GM23338 (cell line): Measurements from ENCODE around the gene COL20A1. TPM values are rescaled to one million over a fixed set of nuclear protein-coding genes. Genes with fewer than 3 reads are reported as not detected.

Experiments used
- ATAC-seq: fragments of 200-7000 bp; cut with Tn5 transposase; 3 replicates; pipeline ENCODE4 v1.9.1; 2020
- DNase-seq: peaks from one replicate; pipeline ENCODE4 v3.0.0-alpha.2; 2015; ENCODE audit warnings: low spot score
- H2AFZ ChIP-seq: fragments of 200-600 bp; sonication (generic); 2 replicates; pipeline ENCODE4 v1.8.0; 2016; ENCODE audit warnings: antibody characterized with exemption, mild to moderate bottlenecking, moderate library complexity
- H3F3A ChIP-seq: fragments of 200-600 bp; sonication (generic); replicated peaks from 2 replicates; pipeline ENCODE4 v1.8.0; 2017; ENCODE audit warnings: antibody characterized with exemption, mixed run types, low read depth
- H3K27ac ChIP-seq: fragments of 200-600 bp; sonication (generic); 2 replicates; pipeline ENCODE4 v1.6.1; 2016; ENCODE audit warnings: low read depth
- H3K27me3 ChIP-seq: fragments of 200-600 bp; sonication (generic); 2 replicates; pipeline ENCODE4 v1.8.0; 2016; ENCODE audit warnings: mild to moderate bottlenecking, mixed run types, moderate library complexity; ENCODE audit not compliant: insufficient read depth
- H3K36me3 ChIP-seq: fragments of 200-600 bp; sonication (generic); 2 replicates; pipeline ENCODE4 v1.8.0; 2016; ENCODE audit warnings: mild to moderate bottlenecking; ENCODE audit not compliant: insufficient read depth
- H3K4me1 ChIP-seq: fragments of 200-600 bp; sonication (generic); 2 replicates; pipeline ENCODE4 v1.8.0; 2016; ENCODE audit warnings: mild to moderate bottlenecking, moderate library complexity; ENCODE audit not compliant: insufficient read depth
- H3K4me2 ChIP-seq: fragments of 200-600 bp; sonication (generic); 2 replicates; pipeline ENCODE4 v1.7.1; 2017; ENCODE audit warnings: mixed run types
- H3K4me3 ChIP-seq: fragments of 200-600 bp; sonication (generic); 2 replicates; pipeline ENCODE4 v1.6.1; 2016; ENCODE audit warnings: mixed run types
- H3K79me2 ChIP-seq: fragments of 200-600 bp; sonication (generic); replicated peaks from 2 replicates; pipeline ENCODE4 v1.8.0; 2017; ENCODE audit warnings: mild to moderate bottlenecking; ENCODE audit not compliant: insufficient read depth
- H3K9me2 ChIP-seq: fragments of 200-600 bp; sonication (generic); 2 replicates; pipeline ENCODE4 v1.8.0; 2017; ENCODE audit not compliant: insufficient read depth
- H4K20me1 ChIP-seq: fragments of 200-600 bp; sonication (generic); replicated peaks from 2 replicates; pipeline ENCODE4 v1.8.0; 2017; ENCODE audit warnings: mild to moderate bottlenecking; ENCODE audit not compliant: insufficient read depth
- H3K27ac Mint-ChIP-seq: 2 replicates; pipeline ENCODE4 v1.8.0; 2020; ENCODE audit warnings: inconsistent platforms, mild to moderate bottlenecking, moderate library complexity, mixed read lengths
- H3K27me3 Mint-ChIP-seq: 3 replicates; pipeline ENCODE4 v1.8.0; 2022; ENCODE audit warnings: low read depth, mild to moderate bottlenecking, moderate library complexity, mixed read lengths, inconsistent platforms; ENCODE audit not compliant: insufficient read depth, poor library complexity
- H3K36me3 Mint-ChIP-seq: 3 replicates; pipeline ENCODE4 v1.8.0; 2021; ENCODE audit warnings: low read depth, mild to moderate bottlenecking, inconsistent platforms, moderate library complexity, mixed read lengths
- H3K4me1 Mint-ChIP-seq: 3 replicates; pipeline ENCODE4 v1.8.0; 2020; ENCODE audit warnings: mild to moderate bottlenecking, inconsistent platforms, mixed read lengths
- H3K4me3 Mint-ChIP-seq: 3 replicates; pipeline ENCODE4 v1.8.0; 2021; ENCODE audit warnings: moderate library complexity, mild to moderate bottlenecking, inconsistent platforms, mixed read lengths
- H3K9me3 Mint-ChIP-seq: 3 replicates; pipeline ENCODE4 v1.8.0; 2020; ENCODE audit warnings: moderate library complexity, mild to moderate bottlenecking, inconsistent platforms, mixed read lengths
- CREB1 ChIP-seq: fragments of 250-450 bp; sonication (Bioruptor Pico); IDR thresholded peaks from 2 replicates; pipeline ENCODE4 v1.5.0; 2020; ENCODE audit warnings: low read depth, mild to moderate bottlenecking, moderate library complexity
- EZH2phosphoT487 ChIP-seq: fragments of 200-600 bp; sonication (generic); IDR thresholded peaks from one replicate; pipeline ENCODE4 v1.8.1; 2018; ENCODE audit warnings: antibody characterized with exemption; ENCODE audit not compliant: unreplicated experiment
- polyA plus RNA-seq: library from polyadenylated mRNA; unstranded; fragments of >200 nt; fragmentation: Nextera tagmentation; extraction: Ambion mirVana; gene quantifications from 2 replicates; pipeline ENCODE4 v1.2.1, GENCODE V29; 2016
- total RNA-seq: library from RNA; depleted of rRNA; stranded (reverse); fragments of >200 nt; shearing (Covaris generic); gene quantifications from 2 replicates; pipeline ENCODE4 v1.2.3, GENCODE V29; 2014
- TF ChIP-seq, protein P1 (sequence below): IDR thresholded peaks from 2 replicates; pipeline ENCODE4 v1.6.1; 2016; ENCODE audit warnings: antibody characterized with exemption
- TF ChIP-seq, protein P2 (sequence below): fragments of 250-450 bp; sonication (Bioruptor Pico); IDR thresholded peaks from 2 replicates; pipeline ENCODE4 v1.5.0; 2020; ENCODE audit warnings: mild to moderate bottlenecking, moderate library complexity
- TF ChIP-seq, protein P3 (sequence below): IDR thresholded peaks from one replicate; pipeline ENCODE4 v1.6.1; 2018; ENCODE audit warnings: antibody characterized with exemption; ENCODE audit not compliant: unreplicated experiment
- TF ChIP-seq, protein P4 (sequence below), 2 experiments: fragments of 200-600 bp in 1 of 2; sonication (generic) in 1 of 2; conservative IDR thresholded peaks; 2 replicates each; pipeline versions ENCODE4 v1.5.1 to v1.6.1; 2016 to 2017; ENCODE audit warnings: antibody characterized with exemption in 2 of 2, low read depth in 2 of 2, mild to moderate bottlenecking in 2 of 2, moderate library complexity in 1 of 2

Gene COL20A1
- total and polyA plus RNA-seq, 2 experiments from 2014 or later, result 0.28 to 0.79 TPM

DNA sequence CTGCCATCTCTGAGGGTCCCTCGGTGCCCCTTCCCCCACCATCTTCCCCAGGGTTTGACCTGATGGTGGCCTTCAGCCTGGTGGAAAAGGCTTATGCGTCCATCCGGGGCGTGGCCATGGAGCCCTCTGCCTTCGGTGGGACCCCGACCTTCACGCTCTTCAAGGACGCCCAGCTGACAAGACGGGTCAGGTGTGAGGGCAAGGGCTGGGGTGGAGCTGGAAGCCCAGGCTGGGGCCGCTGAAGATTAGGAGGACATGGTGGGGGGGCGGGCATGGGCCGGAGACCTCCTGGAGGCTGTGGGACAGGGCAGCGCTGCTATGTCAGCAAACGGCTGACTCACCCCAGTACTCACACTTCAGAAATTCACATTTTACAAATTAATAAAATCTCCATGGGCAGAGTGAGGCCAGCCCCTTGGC lies 23.5 kb downstream of the COL20A1 start:
- ATAC-seq, result no peak
- H3K36me3 Mint-ChIP-seq, result no peaks in the 10 kb centered on the region

DNA sequence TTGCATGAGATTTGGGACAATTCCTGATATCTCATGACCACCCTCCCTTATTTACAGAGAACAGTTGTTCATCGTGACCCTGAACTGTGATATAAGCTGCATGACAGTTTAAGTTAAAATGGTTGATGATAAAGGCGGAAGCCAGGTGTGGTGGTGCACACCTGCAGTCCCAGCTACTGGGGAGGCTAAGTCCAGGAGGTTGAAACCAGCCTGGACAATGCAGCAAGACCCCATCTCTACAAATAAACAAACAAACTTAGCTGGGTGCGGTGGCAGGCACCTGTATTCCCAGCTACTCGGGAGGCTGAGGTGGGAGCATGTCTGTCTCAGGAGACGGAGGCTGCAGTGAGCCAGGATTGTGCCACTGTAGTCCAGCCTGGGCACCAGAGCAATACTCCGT lies 24.1 kb downstream of the COL20A1 start:
- Histone ChIP-seq H3K9me2 (no peaks in the 10 kb centered on the region), H3K4me2 (no peak overlapping the region), H3K79me2 (no peaks in the 10 kb centered on the region), H3K27ac (no peak overlapping the region), H2AFZ (no peak overlapping the region), H3K36me3 (no peaks in the 10 kb centered on the region), H3F3A (no peaks in the 10 kb centered on the region), H3K4me3 (no peak overlapping the region), H4K20me1 (no peaks in the 10 kb centered on the region), H3K27me3 (no peaks in the 10 kb centered on the region), H3K4me1 (no peaks in the 10 kb centered on the region)
- no peaks in the 10 kb centered on the region for H3K4me1 Mint-ChIP-seq
- no peak for DNase-seq
- H3K27me3 Mint-ChIP-seq, result no peaks in the 10 kb centered on the region
- no peak overlapping the region for H3K27ac Mint-ChIP-seq
- TF ChIP-seq, protein P1, sequence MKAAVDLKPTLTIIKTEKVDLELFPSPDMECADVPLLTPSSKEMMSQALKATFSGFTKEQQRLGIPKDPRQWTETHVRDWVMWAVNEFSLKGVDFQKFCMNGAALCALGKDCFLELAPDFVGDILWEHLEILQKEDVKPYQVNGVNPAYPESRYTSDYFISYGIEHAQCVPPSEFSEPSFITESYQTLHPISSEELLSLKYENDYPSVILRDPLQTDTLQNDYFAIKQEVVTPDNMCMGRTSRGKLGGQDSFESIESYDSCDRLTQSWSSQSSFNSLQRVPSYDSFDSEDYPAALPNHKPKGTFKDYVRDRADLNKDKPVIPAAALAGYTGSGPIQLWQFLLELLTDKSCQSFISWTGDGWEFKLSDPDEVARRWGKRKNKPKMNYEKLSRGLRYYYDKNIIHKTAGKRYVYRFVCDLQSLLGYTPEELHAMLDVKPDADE, result no peak
- TF ChIP-seq, protein P2, sequence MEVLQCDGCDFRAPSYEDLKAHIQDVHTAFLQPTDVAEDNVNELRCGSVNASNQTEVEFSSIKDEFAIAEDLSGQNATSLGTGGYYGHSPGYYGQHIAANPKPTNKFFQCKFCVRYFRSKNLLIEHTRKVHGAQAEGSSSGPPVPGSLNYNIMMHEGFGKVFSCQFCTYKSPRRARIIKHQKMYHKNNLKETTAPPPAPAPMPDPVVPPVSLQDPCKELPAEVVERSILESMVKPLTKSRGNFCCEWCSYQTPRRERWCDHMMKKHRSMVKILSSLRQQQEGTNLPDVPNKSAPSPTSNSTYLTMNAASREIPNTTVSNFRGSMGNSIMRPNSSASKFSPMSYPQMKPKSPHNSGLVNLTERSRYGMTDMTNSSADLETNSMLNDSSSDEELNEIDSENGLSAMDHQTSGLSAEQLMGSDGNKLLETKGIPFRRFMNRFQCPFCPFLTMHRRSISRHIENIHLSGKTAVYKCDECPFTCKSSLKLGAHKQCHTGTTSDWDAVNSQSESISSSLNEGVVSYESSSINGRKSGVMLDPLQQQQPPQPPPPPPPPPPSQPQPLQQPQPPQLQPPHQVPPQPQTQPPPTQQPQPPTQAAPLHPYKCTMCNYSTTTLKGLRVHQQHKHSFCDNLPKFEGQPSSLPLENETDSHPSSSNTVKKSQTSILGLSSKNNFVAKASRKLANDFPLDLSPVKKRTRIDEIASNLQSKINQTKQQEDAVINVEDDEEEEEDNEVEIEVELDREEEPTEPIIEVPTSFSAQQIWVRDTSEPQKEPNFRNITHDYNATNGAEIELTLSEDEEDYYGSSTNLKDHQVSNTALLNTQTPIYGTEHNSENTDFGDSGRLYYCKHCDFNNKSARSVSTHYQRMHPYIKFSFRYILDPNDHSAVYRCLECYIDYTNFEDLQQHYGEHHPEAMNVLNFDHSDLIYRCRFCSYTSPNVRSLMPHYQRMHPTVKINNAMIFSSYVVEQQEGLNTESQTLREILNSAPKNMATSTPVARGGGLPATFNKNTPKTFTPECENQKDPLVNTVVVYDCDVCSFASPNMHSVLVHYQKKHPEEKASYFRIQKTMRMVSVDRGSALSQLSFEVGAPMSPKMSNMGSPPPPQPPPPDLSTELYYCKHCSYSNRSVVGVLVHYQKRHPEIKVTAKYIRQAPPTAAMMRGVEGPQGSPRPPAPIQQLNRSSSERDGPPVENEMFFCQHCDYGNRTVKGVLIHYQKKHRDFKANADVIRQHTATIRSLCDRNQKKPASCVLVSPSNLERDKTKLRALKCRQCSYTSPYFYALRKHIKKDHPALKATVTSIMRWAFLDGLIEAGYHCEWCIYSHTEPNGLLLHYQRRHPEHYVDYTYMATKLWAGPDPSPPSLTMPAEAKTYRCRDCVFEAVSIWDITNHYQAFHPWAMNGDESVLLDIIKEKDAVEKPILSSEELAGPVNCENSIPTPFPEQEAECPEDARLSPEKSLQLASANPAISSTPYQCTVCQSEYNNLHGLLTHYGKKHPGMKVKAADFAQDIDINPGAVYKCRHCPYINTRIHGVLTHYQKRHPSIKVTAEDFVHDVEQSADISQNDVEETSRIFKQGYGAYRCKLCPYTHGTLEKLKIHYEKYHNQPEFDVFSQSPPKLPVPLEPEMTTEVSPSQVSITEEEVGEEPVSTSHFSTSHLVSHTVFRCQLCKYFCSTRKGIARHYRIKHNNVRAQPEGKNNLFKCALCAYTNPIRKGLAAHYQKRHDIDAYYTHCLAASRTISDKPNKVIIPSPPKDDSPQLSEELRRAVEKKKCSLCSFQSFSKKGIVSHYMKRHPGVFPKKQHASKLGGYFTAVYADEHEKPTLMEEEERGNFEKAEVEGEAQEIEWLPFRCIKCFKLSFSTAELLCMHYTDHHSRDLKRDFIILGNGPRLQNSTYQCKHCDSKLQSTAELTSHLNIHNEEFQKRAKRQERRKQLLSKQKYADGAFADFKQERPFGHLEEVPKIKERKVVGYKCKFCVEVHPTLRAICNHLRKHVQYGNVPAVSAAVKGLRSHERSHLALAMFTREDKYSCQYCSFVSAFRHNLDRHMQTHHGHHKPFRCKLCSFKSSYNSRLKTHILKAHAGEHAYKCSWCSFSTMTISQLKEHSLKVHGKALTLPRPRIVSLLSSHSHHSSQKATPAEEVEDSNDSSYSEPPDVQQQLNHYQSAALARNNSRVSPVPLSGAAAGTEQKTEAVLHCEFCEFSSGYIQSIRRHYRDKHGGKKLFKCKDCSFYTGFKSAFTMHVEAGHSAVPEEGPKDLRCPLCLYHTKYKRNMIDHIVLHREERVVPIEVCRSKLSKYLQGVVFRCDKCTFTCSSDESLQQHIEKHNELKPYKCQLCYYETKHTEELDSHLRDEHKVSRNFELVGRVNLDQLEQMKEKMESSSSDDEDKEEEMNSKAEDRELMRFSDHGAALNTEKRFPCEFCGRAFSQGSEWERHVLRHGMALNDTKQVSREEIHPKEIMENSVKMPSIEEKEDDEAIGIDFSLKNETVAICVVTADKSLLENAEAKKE (CRISPR knock-in tag), result no peak
- TF ChIP-seq, protein P3, sequence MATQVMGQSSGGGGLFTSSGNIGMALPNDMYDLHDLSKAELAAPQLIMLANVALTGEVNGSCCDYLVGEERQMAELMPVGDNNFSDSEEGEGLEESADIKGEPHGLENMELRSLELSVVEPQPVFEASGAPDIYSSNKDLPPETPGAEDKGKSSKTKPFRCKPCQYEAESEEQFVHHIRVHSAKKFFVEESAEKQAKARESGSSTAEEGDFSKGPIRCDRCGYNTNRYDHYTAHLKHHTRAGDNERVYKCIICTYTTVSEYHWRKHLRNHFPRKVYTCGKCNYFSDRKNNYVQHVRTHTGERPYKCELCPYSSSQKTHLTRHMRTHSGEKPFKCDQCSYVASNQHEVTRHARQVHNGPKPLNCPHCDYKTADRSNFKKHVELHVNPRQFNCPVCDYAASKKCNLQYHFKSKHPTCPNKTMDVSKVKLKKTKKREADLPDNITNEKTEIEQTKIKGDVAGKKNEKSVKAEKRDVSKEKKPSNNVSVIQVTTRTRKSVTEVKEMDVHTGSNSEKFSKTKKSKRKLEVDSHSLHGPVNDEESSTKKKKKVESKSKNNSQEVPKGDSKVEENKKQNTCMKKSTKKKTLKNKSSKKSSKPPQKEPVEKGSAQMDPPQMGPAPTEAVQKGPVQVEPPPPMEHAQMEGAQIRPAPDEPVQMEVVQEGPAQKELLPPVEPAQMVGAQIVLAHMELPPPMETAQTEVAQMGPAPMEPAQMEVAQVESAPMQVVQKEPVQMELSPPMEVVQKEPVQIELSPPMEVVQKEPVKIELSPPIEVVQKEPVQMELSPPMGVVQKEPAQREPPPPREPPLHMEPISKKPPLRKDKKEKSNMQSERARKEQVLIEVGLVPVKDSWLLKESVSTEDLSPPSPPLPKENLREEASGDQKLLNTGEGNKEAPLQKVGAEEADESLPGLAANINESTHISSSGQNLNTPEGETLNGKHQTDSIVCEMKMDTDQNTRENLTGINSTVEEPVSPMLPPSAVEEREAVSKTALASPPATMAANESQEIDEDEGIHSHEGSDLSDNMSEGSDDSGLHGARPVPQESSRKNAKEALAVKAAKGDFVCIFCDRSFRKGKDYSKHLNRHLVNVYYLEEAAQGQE, result no peak
- TF ChIP-seq CREB1 (CRISPR knock-in tag) (no peak), EZH2phosphoT487 (no peak)
- H3K36me3 Mint-ChIP-seq, result no peaks in the 10 kb centered on the region
- ATAC-seq, result no peak
- H3K4me3 Mint-ChIP-seq, result no peak overlapping the region
- H3K9me3 Mint-ChIP-seq, result no peaks in the 10 kb centered on the region

More for the DNA sequence above, 23.5 kb downstream of the COL20A1 start:
- Histone ChIP-seq H3K4me1 (no peaks in the 10 kb centered on the region), H3K27ac (no peak overlapping the region), H2AFZ (no peak overlapping the region), H3K4me2 (no peak overlapping the region), H3K79me2 (no peaks in the 10 kb centered on the region), H3F3A (no peaks in the 10 kb centered on the region), H3K36me3 (no peaks in the 10 kb centered on the region), H3K9me2 (no peaks in the 10 kb centered on the region), H4K20me1 (no peaks in the 10 kb centered on the region), H3K27me3 (no peaks in the 10 kb centered on the region), H3K4me3 (no peak overlapping the region)
- no peaks in the 10 kb centered on the region for H3K9me3 Mint-ChIP-seq
- DNase-seq, result no peak
- TF ChIP-seq, protein P4, sequence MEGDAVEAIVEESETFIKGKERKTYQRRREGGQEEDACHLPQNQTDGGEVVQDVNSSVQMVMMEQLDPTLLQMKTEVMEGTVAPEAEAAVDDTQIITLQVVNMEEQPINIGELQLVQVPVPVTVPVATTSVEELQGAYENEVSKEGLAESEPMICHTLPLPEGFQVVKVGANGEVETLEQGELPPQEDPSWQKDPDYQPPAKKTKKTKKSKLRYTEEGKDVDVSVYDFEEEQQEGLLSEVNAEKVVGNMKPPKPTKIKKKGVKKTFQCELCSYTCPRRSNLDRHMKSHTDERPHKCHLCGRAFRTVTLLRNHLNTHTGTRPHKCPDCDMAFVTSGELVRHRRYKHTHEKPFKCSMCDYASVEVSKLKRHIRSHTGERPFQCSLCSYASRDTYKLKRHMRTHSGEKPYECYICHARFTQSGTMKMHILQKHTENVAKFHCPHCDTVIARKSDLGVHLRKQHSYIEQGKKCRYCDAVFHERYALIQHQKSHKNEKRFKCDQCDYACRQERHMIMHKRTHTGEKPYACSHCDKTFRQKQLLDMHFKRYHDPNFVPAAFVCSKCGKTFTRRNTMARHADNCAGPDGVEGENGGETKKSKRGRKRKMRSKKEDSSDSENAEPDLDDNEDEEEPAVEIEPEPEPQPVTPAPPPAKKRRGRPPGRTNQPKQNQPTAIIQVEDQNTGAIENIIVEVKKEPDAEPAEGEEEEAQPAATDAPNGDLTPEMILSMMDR (conservative IDR thresholded peaks at IDR 0.05; ENCODE audit: low read depth in 2 of 2), result no peak
- H3K4me3 Mint-ChIP-seq, result no peak overlapping the region
- H3K27ac Mint-ChIP-seq, result no peak overlapping the region
- H3K4me1 Mint-ChIP-seq, result no peaks in the 10 kb centered on the region
- H3K27me3 Mint-ChIP-seq, result no peaks in the 10 kb centered on the region
